BLaER1 treated with 17β-estradiol and CSF1 and Interleukin-3, amounts not matched to agents 10 nM and 100 nM (cell line): Measurements from ENCODE around the gene PRKCE.
"Not testable (repeated sequence)": the region's sequence is repeated elsewhere in the genome, so short reads cannot be mapped to it uniquely, and the experiment has no call there.

Experiments used
- H3K27ac ChIP-seq, 11 experiments: shearing (Covaris generic); formaldehyde crosslinking; 2 replicates each; pipeline ENCODE4 v1.8.1; 2022
- H3K27me3 ChIP-seq, 11 experiments: shearing (Covaris generic); formaldehyde crosslinking; 2 replicates each; pipeline ENCODE4 v1.8.1; 2022
- H3K36me3 ChIP-seq, 11 experiments: shearing (Covaris generic); formaldehyde crosslinking; 2 replicates each; pipeline ENCODE4 v1.8.1; 2022
- H3K4me1 ChIP-seq, 10 experiments: shearing (Covaris generic); formaldehyde crosslinking; 2 replicates each; pipeline ENCODE4 v1.8.1; 2022
- H3K4me2 ChIP-seq, 11 experiments: shearing (Covaris generic); formaldehyde crosslinking; 2 replicates each; pipeline ENCODE4 v1.8.1; 2022
- H3K4me3 ChIP-seq, 10 experiments: shearing (Covaris generic); formaldehyde crosslinking; 2 replicates each; pipeline ENCODE4 v1.8.1; 2022
- H3K9ac ChIP-seq, 11 experiments: shearing (Covaris generic); formaldehyde crosslinking; 2 replicates each; pipeline ENCODE4 v1.8.1; 2022
- H3K9me3 ChIP-seq, 11 experiments: shearing (Covaris generic); formaldehyde crosslinking; replicated peaks in 1 of 11; 2 replicates each; pipeline ENCODE4 v1.8.1; 2022
- H4K20me1 ChIP-seq, 11 experiments: shearing (Covaris generic); formaldehyde crosslinking; 2 replicates each; pipeline ENCODE4 v1.8.1; 2022
- Cebpa-rat ChIP-seq, 11 experiments: shearing (Covaris generic); IDR thresholded peaks; 2 replicates each; pipeline ENCODE4 v1.8.1; 2022

The PRKCE gene

GRCh38 chr2:45690231-45690630, 38.8 kb downstream of the PRKCE start:
- peak overlapping the region in 4 of 10 experiments; percentile 8 to 41 (median 29); a peak in 3 of 20 replicates for H3K4me3 ChIP-seq
- peak overlapping the region in 10 of 11 experiments; percentile 9 to 91 (median 81); a peak in 19 of 22 replicates for H3K27ac ChIP-seq
- H4K20me1 ChIP-seq = peaks cover 0 to 86% (median 10%) of the 10 kb centered on the region in 11 experiments; a peak in 6 of 22 replicates
- no peaks in the 10 kb centered on the region for H3K9me3 ChIP-seq
- H3K9ac ChIP-seq = peak overlapping the region in 10 of 11 experiments; percentile 14 to 83 (median 67); a peak in 18 of 22 replicates
- peaks cover 48 to 100% (median 98%) of the 10 kb centered on the region in 10 experiments for H3K4me1 ChIP-seq
- H3K36me3 ChIP-seq = peaks cover 0 to 17% (median 7%) of the 10 kb centered on the region in 11 experiments; a peak in 8 of 22 replicates
- TF ChIP-seq Cebpa-rat (IDR thresholded peaks at IDR 0.05) = no peak
- no peaks in the 10 kb centered on the region for H3K27me3 ChIP-seq
- H3K4me2 ChIP-seq = peak overlapping the region; percentile 65 to 91 (median 89)

- H3K4me2 ChIP-seq = peak overlapping the region; percentile 65 to 91 (median 89)
- H3K4me1 ChIP-seq = peaks cover 57 to 100% (median 97%) of the 10 kb centered on the region in 10 experiments
- H3K27ac ChIP-seq = peak overlapping the region; percentile 9 to 91 (median 79); a peak in 19 of 22 replicates
- peak in 5 of 11 experiments; percentile 24 to 63 (median 58); a peak in 5 of 22 replicates for TF ChIP-seq Cebpa-rat (IDR thresholded peaks at IDR 0.05)
- no peaks in the 10 kb centered on the region for H3K27me3 ChIP-seq
- no peaks in the 10 kb centered on the region for H3K9me3 ChIP-seq
- H3K9ac ChIP-seq = peak overlapping the region in 10 of 11 experiments; percentile 27 to 83 (median 67); a peak in 17 of 22 replicates
- peaks cover 0 to 7% (median 0%) of the 10 kb centered on the region in 11 experiments; a peak in 5 of 22 replicates for H3K36me3 ChIP-seq
- H4K20me1 ChIP-seq = peaks cover 0 to 80% (median 10%) of the 10 kb centered on the region in 11 experiments; a peak in 7 of 22 replicates
- peak overlapping the region in 7 of 10 experiments; percentile 22 to 41 (median 31); a peak in 9 of 20 replicates for H3K4me3 ChIP-seq
Observed at GRCh38 chr2:45691171-45691999, 39.9 kb downstream of the PRKCE start.

- 0 out of 20 replicates have a peak overlapping the region, but pooled peaks of 1 of the 10 experiments have one; percentile 41 for H3K4me3 ChIP-seq
- H3K27ac ChIP-seq = peak overlapping the region in 8 of 11 experiments; percentile 75 to 91 (median 84); a peak in 16 of 22 replicates
- peaks cover 0 to 89% (median 19%) of the 10 kb centered on the region in 11 experiments; a peak in 9 of 22 replicates for H4K20me1 ChIP-seq
- H3K9me3 ChIP-seq = no peaks in the 10 kb centered on the region
- peaks cover 0 to 11% (median 0%) of the 10 kb centered on the region in 11 experiments; a peak in 4 of 22 replicates for H3K36me3 ChIP-seq
- peak overlapping the region in 10 of 11 experiments; percentile 79 to 91 (median 90); a peak in 19 of 22 replicates for H3K4me2 ChIP-seq
- H3K27me3 ChIP-seq = no peaks in the 10 kb centered on the region
- peaks cover 66 to 100% (median 99%) of the 10 kb centered on the region in 10 experiments for H3K4me1 ChIP-seq
- peak overlapping the region in 5 of 11 experiments; percentile 62 to 83 (median 78); a peak in 7 of 22 replicates for H3K9ac ChIP-seq
- no peak for TF ChIP-seq Cebpa-rat (IDR thresholded peaks at IDR 0.05)
Observed at GRCh38 chr2:45692566-45692965, 41.1 kb downstream of the PRKCE start.

- H3K4me1 ChIP-seq = peaks cover 66 to 100% (median 99%) of the 10 kb centered on the region in 10 experiments
- peak overlapping the region; percentile 34 to 91 (median 89) for H3K4me2 ChIP-seq
- H3K36me3 ChIP-seq = peaks cover 0 to 18% (median 1%) of the 10 kb centered on the region in 11 experiments; a peak in 5 of 22 replicates
- peak overlapping the region in 8 of 11 experiments; percentile 37 to 91 (median 84); a peak in 16 of 22 replicates for H3K27ac ChIP-seq
- H3K27me3 ChIP-seq, H3K4me3 ChIP-seq, H3K9me3 ChIP-seq: not testable (repeated sequence)
- peak overlapping the region in 1 of 11 experiments; percentile 15; a peak in 1 of 22 replicates for H3K9ac ChIP-seq
- peaks cover 0 to 90% (median 48%) of the 10 kb centered on the region in 11 experiments; a peak in 18 of 22 replicates for H4K20me1 ChIP-seq
Observed at GRCh38 chr2:45695480-45696007, 44.1 kb downstream of the PRKCE start.

GRCh38 chr2:45696708-45697107, 45.2 kb downstream of the PRKCE start:
- Histone ChIP-seq H3K36me3 (peaks cover 0 to 30% (median 13%) of the 10 kb centered on the region in 11 experiments; a peak in 15 of 22 replicates), H3K4me2 (peak overlapping the region; percentile 53 to 91 (median 82)), H3K9ac (peak overlapping the region in 5 of 11 experiments; percentile 10 to 57 (median 45); a peak in 6 of 22 replicates), H4K20me1 (peaks cover 0 to 90% (median 49%) of the 10 kb centered on the region in 11 experiments; a peak in 18 of 22 replicates), H3K27me3 (no peaks in the 10 kb centered on the region), H3K9me3 (no peaks in the 10 kb centered on the region), H3K4me3 (no peak overlapping the region; a peak in 1 of 20 replicates), H3K27ac (peak overlapping the region in 9 of 11 experiments; percentile 12 to 91 (median 53); a peak in 17 of 22 replicates), H3K4me1 (peaks cover 59 to 100% (median 96%) of the 10 kb centered on the region in 10 experiments)
- TF ChIP-seq Cebpa-rat (IDR thresholded peaks at IDR 0.05) = no peak

- Histone ChIP-seq H3K27me3 (no peaks in the 10 kb centered on the region), H3K9me3 (no peaks in the 10 kb centered on the region), H3K36me3 (peaks cover 0 to 35% (median 17%) of the 10 kb centered on the region in 11 experiments; a peak in 16 of 22 replicates), H3K27ac (peak overlapping the region in 9 of 11 experiments; percentile 12 to 91 (median 51); a peak in 15 of 22 replicates), H4K20me1 (peaks cover 0 to 90% (median 54%) of the 10 kb centered on the region in 11 experiments; a peak in 18 of 22 replicates), H3K9ac (peak overlapping the region in 3 of 11 experiments; percentile 39 to 60 (median 57); a peak in 3 of 22 replicates), H3K4me3 (no peak overlapping the region; a peak in 1 of 20 replicates), H3K4me1 (peaks cover 56 to 97% (median 92%) of the 10 kb centered on the region in 10 experiments), H3K4me2 (peak overlapping the region; percentile 53 to 91 (median 82))
- TF ChIP-seq Cebpa-rat (IDR thresholded peaks at IDR 0.05) = no peak
Observed at GRCh38 chr2:45697190-45697589, 45.7 kb downstream of the PRKCE start.

GRCh38 chr2:45698554-45698953, 47.1 kb downstream of the PRKCE start:
- no peak overlapping the region for H3K4me3 ChIP-seq
- H3K9ac ChIP-seq = peak overlapping the region in 7 of 11 experiments; percentile 9 to 63 (median 60); a peak in 11 of 22 replicates
- no peaks in the 10 kb centered on the region for H3K27me3 ChIP-seq
- peak overlapping the region in 8 of 11 experiments; percentile 44 to 91 (median 66); a peak in 17 of 22 replicates for H3K27ac ChIP-seq
- peaks cover 0 to 48% (median 31%) of the 10 kb centered on the region in 11 experiments; a peak in 16 of 22 replicates for H3K36me3 ChIP-seq
- peaks cover 54 to 86% (median 79%) of the 10 kb centered on the region in 10 experiments for H3K4me1 ChIP-seq
- peak overlapping the region; percentile 53 to 91 (median 82) for H3K4me2 ChIP-seq
- H4K20me1 ChIP-seq = peaks cover 0 to 92% (median 62%) of the 10 kb centered on the region in 11 experiments; a peak in 18 of 22 replicates
- no peaks in the 10 kb centered on the region for H3K9me3 ChIP-seq
- TF ChIP-seq Cebpa-rat (IDR thresholded peaks at IDR 0.05) = no peak
